NCI-H128 (cell line): ENCODE results near the gene RAB3GAP2.
"Not testable (repeated sequence)": the region's sequence is repeated elsewhere in the genome, so short reads cannot be mapped to it uniquely, and the experiment has no call there.

ENCODE experiments used
- DNase-seq: peaks from one replicate; lab custom pipeline; 2025; ENCODE audit not compliant: unreplicated experiment; lab: John Stamatoyannopoulos, UW

RAB3GAP2 gene

DNA sequence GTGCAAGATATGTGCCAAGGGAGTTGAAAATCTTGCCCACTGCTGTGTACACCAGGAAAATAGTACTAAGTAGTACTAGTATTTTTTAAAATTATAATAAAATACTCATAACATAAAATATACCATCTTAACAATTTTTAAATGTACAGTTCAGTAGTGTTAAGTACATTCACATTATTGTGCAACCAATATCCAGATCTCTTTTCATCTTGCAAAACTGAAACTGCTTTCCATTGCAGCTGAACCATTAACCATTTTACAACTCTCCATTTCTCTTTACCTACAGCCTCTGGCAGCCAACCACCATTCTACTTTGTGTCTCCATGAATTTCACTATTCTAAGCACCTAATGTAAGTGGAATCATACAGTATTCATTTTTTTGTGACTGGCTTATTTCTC, 19.3 kb upstream of the RAB3GAP2 start:
- DNase-seq, result no peak

GRCh38 chr1:220290140-220290761, 18.0 kb upstream of the RAB3GAP2 start:
- DNase-seq, result no peak

DNA sequence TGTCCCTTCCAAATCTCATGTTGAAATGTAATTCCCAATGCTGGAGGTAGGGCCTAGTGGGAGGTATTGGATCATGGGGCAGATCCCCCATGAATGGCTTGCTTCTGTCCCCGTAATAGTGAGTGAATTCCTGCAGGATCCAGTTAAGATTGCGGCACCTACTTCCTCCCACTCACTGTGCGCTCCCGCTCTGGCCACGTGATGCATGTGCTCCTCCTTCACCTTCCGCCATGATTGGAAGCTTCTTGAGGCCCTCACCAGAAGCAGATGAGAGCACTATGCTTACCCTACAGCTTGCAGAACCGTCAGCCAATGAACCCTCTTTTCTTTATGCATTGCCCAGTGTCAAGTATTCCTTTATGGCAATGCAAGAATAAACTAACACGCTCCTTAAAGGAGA, 14.9 kb upstream of the RAB3GAP2 start:
- DNase-seq, result no peak

GRCh38 chr1:220283625-220284024, 11.4 kb upstream of the RAB3GAP2 start:
- no peak for DNase-seq

- DNase-seq, result no peak
These were observed 8.9 kb upstream of the RAB3GAP2 start for GRCh38 chr1:220281159-220281574.

DNA sequence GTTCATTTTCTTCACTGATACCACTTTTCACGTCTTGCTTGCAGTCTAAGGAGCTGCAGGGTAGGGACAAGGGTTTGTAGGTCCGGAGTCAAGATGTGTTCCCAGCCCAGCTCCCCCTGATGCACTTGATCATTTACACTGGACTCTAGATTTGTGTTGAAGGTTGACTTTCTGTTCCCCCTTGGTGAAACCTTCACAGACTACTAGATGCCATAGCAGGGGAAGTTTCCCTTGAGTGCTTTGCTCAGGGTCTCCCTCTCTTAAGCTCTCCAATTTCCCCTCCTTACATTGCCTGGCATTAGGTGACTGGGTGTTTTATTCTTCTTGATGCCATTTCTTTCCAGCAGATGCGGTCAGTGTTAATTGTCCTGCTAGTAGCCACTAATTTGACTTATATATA, 8.0 kb upstream of the RAB3GAP2 start:
- DNase-seq, result no peak

GRCh38 chr1:220278991-220279390, 6.7 kb upstream of the RAB3GAP2 start:
- DNase-seq, result no peak

- DNase-seq, result no peak
These were observed 3.2 kb upstream of the RAB3GAP2 start for GRCh38 chr1:220275430-220275829.

GRCh38 chr1:220274251-220274855, 2.1 kb upstream of the RAB3GAP2 start:
- DNase-seq, result no peak

GRCh38 chr1:220272841-220273090, 513 bp upstream of the RAB3GAP2 start:
- no peak for DNase-seq

GRCh38 chr1:220271706-220272046, 577 bp downstream of the RAB3GAP2 start:
- no peak for DNase-seq

DNA sequence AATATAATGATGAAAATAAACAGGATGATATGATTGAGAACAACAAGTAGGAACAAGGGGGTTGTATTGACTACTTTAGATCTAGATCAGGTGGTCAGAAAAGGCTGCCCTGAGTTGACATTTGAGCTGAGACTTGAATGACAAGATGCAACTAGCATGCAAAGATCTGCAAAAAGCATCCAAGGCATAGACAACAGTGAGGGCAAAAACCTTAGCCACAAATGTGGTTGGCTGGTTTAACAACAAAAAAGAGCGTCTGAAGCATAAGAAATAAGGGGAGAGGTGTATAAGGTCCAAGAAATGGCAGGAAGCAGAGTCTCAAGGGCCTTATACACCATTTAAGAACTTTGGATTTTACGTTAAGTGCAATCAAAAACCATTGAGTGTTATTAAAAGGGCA, 3.2 kb downstream of the RAB3GAP2 start:
- no peak for DNase-seq

- no peak for DNase-seq
These were observed 4.6 kb downstream of the RAB3GAP2 start for GRCh38 chr1:220267630-220268029.

DNA sequence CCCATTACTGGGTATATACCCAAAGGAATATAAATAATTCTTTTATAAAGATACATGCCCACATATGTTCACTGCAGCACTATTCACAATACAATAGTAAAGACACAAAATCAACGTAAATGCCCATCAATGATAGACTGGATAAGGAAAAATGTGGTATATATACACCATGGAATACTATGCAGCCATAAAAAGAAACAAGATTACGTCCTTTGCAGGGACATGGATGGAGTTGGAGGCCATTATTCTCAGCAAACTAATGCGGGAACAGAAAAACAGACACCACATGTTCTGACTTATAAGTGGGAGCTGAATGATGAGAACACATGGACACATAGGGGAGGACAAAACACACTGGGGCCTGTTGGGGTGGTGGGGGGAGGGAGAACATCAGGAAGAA, 12.0 kb downstream of the RAB3GAP2 start:
- not testable (repeated sequence) for DNase-seq

- not testable (repeated sequence) for DNase-seq
These were observed 12.5 kb downstream of the RAB3GAP2 start for GRCh38 chr1:220259756-220260155.

DNA sequence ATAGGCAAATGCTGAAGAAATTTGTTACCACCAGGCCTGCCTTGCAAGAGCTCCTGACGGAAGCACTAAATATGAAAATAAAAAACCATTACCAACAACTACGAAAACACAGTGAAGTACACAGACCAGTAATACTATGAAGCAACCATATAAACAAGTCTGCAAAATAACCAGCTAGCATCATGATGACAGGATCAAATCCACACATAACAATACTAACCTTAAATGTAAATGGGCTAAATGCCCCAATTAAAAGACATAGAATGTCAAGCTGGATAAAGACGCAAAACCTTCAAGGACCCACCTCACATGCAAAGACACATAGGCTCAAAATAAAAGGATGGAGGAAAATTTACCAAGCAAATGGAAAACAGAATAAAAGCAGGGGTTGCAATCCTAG, 16.1 kb downstream of the RAB3GAP2 start:
- DNase-seq, result not testable (repeated sequence)

- DNase-seq, result no peak
These were observed 17.0 kb downstream of the RAB3GAP2 start for GRCh38 chr1:220255204-220255603.

DNA sequence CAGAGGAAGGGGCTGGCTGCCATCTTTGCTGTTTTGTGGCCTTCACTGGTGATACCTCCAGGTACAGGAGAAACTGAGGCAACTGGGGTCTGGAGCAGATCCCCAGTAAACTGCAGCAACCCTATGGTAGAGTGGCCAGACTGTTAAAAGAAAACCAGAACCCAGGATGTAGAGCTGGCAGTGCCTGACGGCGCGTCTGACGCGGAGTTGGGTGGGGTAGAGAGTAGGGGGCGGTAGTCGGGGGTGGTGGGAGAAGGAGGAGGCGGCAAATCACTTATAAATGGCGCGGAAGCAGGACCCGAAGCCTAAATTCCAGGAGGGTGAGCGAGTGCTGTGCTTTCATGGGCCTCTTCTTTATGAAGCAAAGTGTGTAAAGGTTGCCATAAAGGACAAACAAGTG, 19.0 kb downstream of the RAB3GAP2 start:
- DNase-seq, result not testable (repeated sequence)

- no peak for DNase-seq
These were observed 21.0 kb downstream of the RAB3GAP2 start for GRCh38 chr1:220251272-220251671.

DNA sequence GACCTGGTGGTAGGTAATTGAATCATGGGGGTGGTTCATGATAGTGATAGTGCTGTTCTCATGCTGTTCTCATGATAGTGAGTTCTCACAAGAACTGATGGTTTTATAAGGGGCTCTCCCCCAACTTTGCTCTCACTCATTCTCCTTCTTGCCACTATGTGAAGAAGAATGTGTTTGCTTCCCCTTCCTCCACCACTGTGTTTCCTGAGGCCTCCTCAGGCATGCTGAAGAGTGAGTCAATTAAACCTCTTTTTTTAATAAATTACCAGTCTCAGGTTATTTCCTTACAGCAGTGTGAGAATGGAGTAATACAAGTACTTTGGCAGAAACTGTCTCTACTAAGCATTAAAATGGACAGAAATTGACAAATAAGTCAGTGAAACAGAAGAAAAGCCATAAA, 21.6 kb downstream of the RAB3GAP2 start:
- DNase-seq, result no peak

GRCh38 chr1:220249522-220249921, 22.7 kb downstream of the RAB3GAP2 start:
- no peak for DNase-seq

- not testable (repeated sequence) for DNase-seq
These were observed 23.5 kb downstream of the RAB3GAP2 start for GRCh38 chr1:220248715-220249265.

- DNase-seq, result not testable (repeated sequence)
These were observed 26.4 kb downstream of the RAB3GAP2 start for GRCh38 chr1:220245900-220246299.
